Suprapubic skin (tissue), 4 donors: ENCODE measurements around the gene AMBRA1.

Experiments used
- EP300 ChIP-seq: sonication (generic); formaldehyde crosslinking; IDR thresholded peaks from one replicate; pipeline ENCODE4 v1.6.1; 2017; ENCODE audit warnings: antibody characterized with exemption
- POLR2A ChIP-seq, 2 donors: fragments of 450-650 bp; IDR thresholded peaks; one replicate each; pipeline ENCODE4 v1.6.1; 2017; ENCODE audit warnings: antibody characterized with exemption in 2 of 2, mild to moderate bottlenecking in 2 of 2, moderate library complexity in 2 of 2
- POLR2AphosphoS5 ChIP-seq, 3 donors: sonication (generic); formaldehyde crosslinking; IDR thresholded peaks; one replicate each; pipeline ENCODE4 v1.6.1; 2017; ENCODE audit warnings: antibody characterized with exemption in 3 of 3
- TF ChIP-seq, protein P1 (sequence below), 2 donors: fragments of 200-600 bp in 1 of 2; fragments of 450-650 bp in 1 of 2; sonication (generic) in 1 of 2; IDR thresholded peaks; one replicate each; pipeline ENCODE4 v1.5.1; 2016 to 2019; ENCODE audit warnings: antibody characterized with exemption in 2 of 2, mild to moderate bottlenecking in 1 of 2, moderate library complexity in 1 of 2

DNA sequence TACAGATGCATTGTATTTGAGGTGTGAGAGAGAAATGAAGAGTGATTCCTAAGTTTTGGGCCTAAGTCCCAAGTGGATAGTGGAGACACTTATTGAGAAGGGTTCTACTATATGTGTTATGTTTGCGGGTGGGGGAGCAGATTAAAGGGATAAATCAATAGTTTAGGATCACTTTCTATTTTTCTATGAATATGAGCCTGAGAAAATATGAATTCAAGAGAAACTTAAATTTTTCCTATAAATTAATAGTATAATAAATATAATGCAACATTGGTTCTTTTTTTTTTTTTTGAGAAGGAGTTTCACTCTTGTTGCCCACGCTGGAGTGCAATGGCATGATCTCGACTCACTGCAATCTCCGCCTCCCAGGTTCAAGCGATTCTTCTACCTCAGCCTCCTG lies 31.3 kb downstream of the AMBRA1 start:
- TF ChIP-seq, protein P1, sequence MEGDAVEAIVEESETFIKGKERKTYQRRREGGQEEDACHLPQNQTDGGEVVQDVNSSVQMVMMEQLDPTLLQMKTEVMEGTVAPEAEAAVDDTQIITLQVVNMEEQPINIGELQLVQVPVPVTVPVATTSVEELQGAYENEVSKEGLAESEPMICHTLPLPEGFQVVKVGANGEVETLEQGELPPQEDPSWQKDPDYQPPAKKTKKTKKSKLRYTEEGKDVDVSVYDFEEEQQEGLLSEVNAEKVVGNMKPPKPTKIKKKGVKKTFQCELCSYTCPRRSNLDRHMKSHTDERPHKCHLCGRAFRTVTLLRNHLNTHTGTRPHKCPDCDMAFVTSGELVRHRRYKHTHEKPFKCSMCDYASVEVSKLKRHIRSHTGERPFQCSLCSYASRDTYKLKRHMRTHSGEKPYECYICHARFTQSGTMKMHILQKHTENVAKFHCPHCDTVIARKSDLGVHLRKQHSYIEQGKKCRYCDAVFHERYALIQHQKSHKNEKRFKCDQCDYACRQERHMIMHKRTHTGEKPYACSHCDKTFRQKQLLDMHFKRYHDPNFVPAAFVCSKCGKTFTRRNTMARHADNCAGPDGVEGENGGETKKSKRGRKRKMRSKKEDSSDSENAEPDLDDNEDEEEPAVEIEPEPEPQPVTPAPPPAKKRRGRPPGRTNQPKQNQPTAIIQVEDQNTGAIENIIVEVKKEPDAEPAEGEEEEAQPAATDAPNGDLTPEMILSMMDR (IDR thresholded peaks at IDR 0.05), result no peak
- no peak for TF ChIP-seq POLR2A (IDR thresholded peaks at IDR 0.05)
- TF ChIP-seq EP300, result no peak
- no peak for TF ChIP-seq POLR2AphosphoS5 (IDR thresholded peaks at IDR 0.05)
